NCI-H510A treated with DMSO at 0.1 percent for 48 hours (cell line): ENCODE data around the gene ACTR1A.
A peak's percentile ranks its signal among the peaks of the same experiment; 100 is the strongest.
"Not testable (repeated sequence)": the region's sequence is repeated elsewhere in the genome, so short reads cannot be mapped to it uniquely, and the experiment has no call there.

Experiments used
- DNase-seq: peaks from one replicate; lab custom pipeline; 2025; lab: John Stamatoyannopoulos, UW

ACTR1A gene

GRCh38 chr10:102514487-102515311 lies 12.2 kb upstream of the ACTR1A start:
- DNase-seq, result no peak

- DNase-seq, result no peak
Observed at GRCh38 chr10:102511583-102512274, 9.2 kb upstream of the ACTR1A start.

GRCh38 chr10:102509387-102509786 lies 6.9 kb upstream of the ACTR1A start:
- no peak for DNase-seq

GRCh38 chr10:102508506-102508905 lies 6.0 kb upstream of the ACTR1A start:
- DNase-seq, result no peak

- no peak for DNase-seq
Observed at GRCh38 chr10:102507521-102507920, 5.0 kb upstream of the ACTR1A start.

- DNase-seq, result peak; percentile 82
Observed at GRCh38 chr10:102505462-102506115, 3.1 kb upstream of the ACTR1A start.

GRCh38 chr10:102504976-102505300 lies 2.4 kb upstream of the ACTR1A start:
- DNase-seq, result no peak

GRCh38 chr10:102504179-102504975 lies 1.9 kb upstream of the ACTR1A start:
- DNase-seq, result no peak

GRCh38 chr10:102503264-102504178 lies 1.0 kb upstream of the ACTR1A start, which contains the start of gene SUFU:
TSS of gene SUFU (plus strand) at chr10:102503972. CDS start at chr10:102504153, 181 bp downstream.
- peak; percentile 97 for DNase-seq

- peak; percentile 98 for DNase-seq
Observed at GRCh38 chr10:102502029-102502336, 529 bp downstream of the ACTR1A start.

- DNase-seq, result no peak
Observed at GRCh38 chr10:102501201-102502028, 1.1 kb downstream of the ACTR1A start.

- not testable (repeated sequence) for DNase-seq
Observed at GRCh38 chr10:102500686-102501085, 1.8 kb downstream of the ACTR1A start.

- no peak for DNase-seq
Observed at GRCh38 chr10:102499356-102499755, 3.2 kb downstream of the ACTR1A start.

GRCh38 chr10:102497545-102497944 lies 5.0 kb downstream of the ACTR1A start:
- no peak for DNase-seq

- no peak for DNase-seq
Observed at GRCh38 chr10:102493771-102494170, 8.7 kb downstream of the ACTR1A start.

- DNase-seq, result peak; percentile 50
Observed at GRCh38 chr10:102492983-102493382, 9.5 kb downstream of the ACTR1A start.

GRCh38 chr10:102492344-102492939 lies 10.1 kb downstream of the ACTR1A start:
- peak; percentile 40 for DNase-seq

- no peak for DNase-seq
Observed at GRCh38 chr10:102491136-102491535, 11.4 kb downstream of the ACTR1A start.

- no peak for DNase-seq
Observed at GRCh38 chr10:102485093-102485784, 17.3 kb downstream of the ACTR1A start.
